Measurements from ENCODE around the gene ERRFI1.
A peak's percentile ranks its signal among the peaks of the same experiment; 100 is the strongest.

DNA sequence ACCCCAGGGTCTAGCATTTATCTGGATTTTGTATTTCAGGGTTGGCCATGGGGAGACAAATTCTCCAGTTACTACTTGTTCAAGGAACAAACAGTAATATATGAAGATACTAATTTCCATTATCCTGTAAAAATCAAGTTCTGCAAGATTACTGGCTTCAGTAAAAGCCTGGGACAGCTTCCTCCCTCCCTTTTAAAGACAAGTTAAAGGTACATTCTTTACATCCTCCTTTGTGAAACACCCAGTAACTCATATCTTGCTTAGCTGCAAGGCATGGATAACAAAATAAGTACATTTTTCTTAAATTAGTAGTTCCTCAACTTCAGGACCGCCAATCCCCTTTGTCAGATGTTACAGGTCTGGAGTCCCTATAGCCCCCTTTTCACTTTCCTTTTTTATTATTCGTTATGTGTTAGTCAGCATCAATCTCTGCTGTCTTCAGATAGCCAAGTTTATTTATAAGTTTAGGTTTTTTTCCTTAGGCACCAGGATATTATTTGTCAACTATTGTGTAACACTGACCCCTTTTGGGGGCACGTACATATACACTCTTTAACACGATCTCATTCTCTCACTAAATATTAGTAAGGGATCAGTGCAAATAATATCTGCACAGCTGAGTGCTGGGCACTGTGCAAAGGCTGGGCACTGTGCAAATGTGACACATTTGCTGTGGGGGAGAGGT lies 9.8 kb downstream of the ERRFI1 start:
- no peak for TF ChIP-seq EZH2 (optimal IDR thresholded peaks at IDR 0.05; ENCODE audit: low read depth, low read length)
- TF ChIP-seq, protein P1, sequence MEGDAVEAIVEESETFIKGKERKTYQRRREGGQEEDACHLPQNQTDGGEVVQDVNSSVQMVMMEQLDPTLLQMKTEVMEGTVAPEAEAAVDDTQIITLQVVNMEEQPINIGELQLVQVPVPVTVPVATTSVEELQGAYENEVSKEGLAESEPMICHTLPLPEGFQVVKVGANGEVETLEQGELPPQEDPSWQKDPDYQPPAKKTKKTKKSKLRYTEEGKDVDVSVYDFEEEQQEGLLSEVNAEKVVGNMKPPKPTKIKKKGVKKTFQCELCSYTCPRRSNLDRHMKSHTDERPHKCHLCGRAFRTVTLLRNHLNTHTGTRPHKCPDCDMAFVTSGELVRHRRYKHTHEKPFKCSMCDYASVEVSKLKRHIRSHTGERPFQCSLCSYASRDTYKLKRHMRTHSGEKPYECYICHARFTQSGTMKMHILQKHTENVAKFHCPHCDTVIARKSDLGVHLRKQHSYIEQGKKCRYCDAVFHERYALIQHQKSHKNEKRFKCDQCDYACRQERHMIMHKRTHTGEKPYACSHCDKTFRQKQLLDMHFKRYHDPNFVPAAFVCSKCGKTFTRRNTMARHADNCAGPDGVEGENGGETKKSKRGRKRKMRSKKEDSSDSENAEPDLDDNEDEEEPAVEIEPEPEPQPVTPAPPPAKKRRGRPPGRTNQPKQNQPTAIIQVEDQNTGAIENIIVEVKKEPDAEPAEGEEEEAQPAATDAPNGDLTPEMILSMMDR (IDR thresholded peaks at IDR 0.05; ENCODE audit: low read length), result peak; percentile 8; the same call in 1 of the 2 replicates

Measured in MM.1S (cell line).